Mesenchymal stem cell (in vitro differentiated cells and primary cell): Measurements from ENCODE around the gene FOXP1.

Experiments used
- DNase-seq: peaks from one replicate; pipeline ENCODE4 v3.0.0-alpha.2; 2013
- H2AFZ ChIP-seq: one replicate; pipeline ENCODE4 v1.6.1; 2013; ENCODE audit warnings: low read depth, mild to moderate bottlenecking, control low read depth, inconsistent platforms, low read length, moderate library complexity
- H2AK5ac ChIP-seq: 2 replicates; pipeline ENCODE4 v1.6.1; 2013; ENCODE audit warnings: low read length, moderate library complexity, mild to moderate bottlenecking, inconsistent platforms; ENCODE audit not compliant: severe bottlenecking
- H2BK120ac ChIP-seq: one replicate; pipeline ENCODE4 v1.6.1; 2013; ENCODE audit warnings: low read depth, mild to moderate bottlenecking, inconsistent platforms, low read length, moderate library complexity
- H2BK12ac ChIP-seq, 2 experiments: one replicate each; pipeline ENCODE4 v1.6.1; 2013; ENCODE audit warnings: inconsistent platforms in 2 of 2, low read length in 2 of 2, mild to moderate bottlenecking in 2 of 2, moderate library complexity in 2 of 2, control low read depth in 1 of 2
- H2BK15ac ChIP-seq: one replicate; pipeline ENCODE4 v1.6.1; 2013; ENCODE audit warnings: mild to moderate bottlenecking, low read depth, inconsistent platforms; ENCODE audit not compliant: poor library complexity, severe bottlenecking
- H2BK5ac ChIP-seq: 2 replicates; pipeline ENCODE4 v1.6.1; 2013; ENCODE audit warnings: low read depth, mild to moderate bottlenecking, low read length, control low read depth, inconsistent platforms; ENCODE audit not compliant: poor library complexity, severe bottlenecking
- H3K14ac ChIP-seq, 2 experiments: one replicate each; pipeline ENCODE4 v1.6.1; 2013; ENCODE audit warnings: inconsistent platforms in 2 of 2, low read length in 2 of 2, control low read depth in 1 of 2, mild to moderate bottlenecking in 1 of 2, moderate library complexity in 1 of 2
- H3K18ac ChIP-seq, 2 experiments: one replicate each; pipeline ENCODE4 v1.6.1; 2013; ENCODE audit warnings: inconsistent platforms in 2 of 2, low read length in 2 of 2, control low read depth in 1 of 2, low read depth in 1 of 2, mild to moderate bottlenecking in 1 of 2
- H3K23ac ChIP-seq, 2 experiments: one replicate each; pipeline ENCODE4 v1.6.1; 2013; ENCODE audit warnings: inconsistent platforms in 2 of 2, low read length in 2 of 2, mild to moderate bottlenecking in 2 of 2, moderate library complexity in 2 of 2, control low read depth in 1 of 2
- H3K27ac ChIP-seq: 2 replicates; pipeline ENCODE4 v1.5.1; 2013; ENCODE audit warnings: mild to moderate bottlenecking, moderate library complexity, low read length, control low read depth, inconsistent platforms; ENCODE audit not compliant: poor library complexity, severe bottlenecking
- H3K27me3 ChIP-seq, 2 experiments: 2 replicates each; pipeline versions ENCODE4 v1.6.1 to v1.7.0; 2013; ENCODE audit warnings: low read length in 2 of 2, mild to moderate bottlenecking in 2 of 2, moderate library complexity in 2 of 2, control low read depth in 1 of 2, inconsistent platforms in 1 of 2; ENCODE audit not compliant: control insufficient read depth in 1 of 2, insufficient read depth in 1 of 2
- H3K36me3 ChIP-seq, 2 experiments: 2 replicates each; pipeline versions ENCODE4 v1.6.1 to v1.7.0; 2013; ENCODE audit warnings: low read length in 2 of 2, control low read depth in 1 of 2, inconsistent platforms in 1 of 2, low read depth in 1 of 2, mild to moderate bottlenecking in 1 of 2; ENCODE audit not compliant: insufficient read depth in 2 of 2, control insufficient read depth in 1 of 2
- H3K4ac ChIP-seq, 2 experiments: one replicate each; pipeline ENCODE4 v1.6.1; 2013; ENCODE audit warnings: inconsistent platforms in 2 of 2, low read length in 2 of 2, mild to moderate bottlenecking in 2 of 2, moderate library complexity in 2 of 2, control low read depth in 1 of 2, low read depth in 1 of 2
- H3K4me1 ChIP-seq: 2 replicates; pipeline ENCODE4 v1.6.1; 2013; ENCODE audit warnings: low read depth, low read length, control low read depth; ENCODE audit not compliant: control insufficient read depth, insufficient read depth
- H3K4me2 ChIP-seq: 2 replicates; pipeline ENCODE4 v1.6.1; 2013; ENCODE audit warnings: low read length, mild to moderate bottlenecking, inconsistent platforms; ENCODE audit not compliant: poor library complexity, severe bottlenecking
- H3K4me3 ChIP-seq, 2 experiments: 2 replicates each; pipeline versions ENCODE4 v1.5.1 to v1.7.0; 2013; ENCODE audit warnings: low read length in 2 of 2, mild to moderate bottlenecking in 2 of 2, control low read depth in 1 of 2, low read depth in 1 of 2; ENCODE audit not compliant: insufficient read depth in 1 of 2
- H3K79me1 ChIP-seq: replicated peaks from 2 replicates; pipeline ENCODE4 v1.6.1; 2013; ENCODE audit warnings: mild to moderate bottlenecking, control low read depth, low read length, inconsistent platforms; ENCODE audit not compliant: poor library complexity, severe bottlenecking
- H3K9ac ChIP-seq: 2 replicates; pipeline ENCODE4 v1.7.0; 2013; ENCODE audit warnings: mild to moderate bottlenecking, low read length, moderate library complexity
- H3K9me3 ChIP-seq: 2 replicates; pipeline ENCODE4 v1.7.0; 2013; ENCODE audit warnings: mild to moderate bottlenecking, low read length; ENCODE audit not compliant: control insufficient read depth
- H4K8ac ChIP-seq: one replicate; pipeline ENCODE4 v1.6.1; 2013; ENCODE audit warnings: inconsistent platforms, mild to moderate bottlenecking, low read length, moderate library complexity
- H4K91ac ChIP-seq: one replicate; pipeline ENCODE4 v1.6.1; 2013; ENCODE audit warnings: mild to moderate bottlenecking, low read length, inconsistent platforms
- WGBS: methylation state at CpG from one replicate; pipeline ENCODE4 v1.1.7; 2013; ENCODE audit warnings: mixed read lengths; 5-methylcytosine and 5-hydroxymethylcytosine counted together

Gene FOXP1

GRCh38 chr3:71432044-71432975, 151.2 kb downstream of the FOXP1 start:
- peaks cover 48% of the 10 kb centered on the region for H3K79me1 ChIP-seq
- no peak overlapping the region for H3K27ac ChIP-seq
- 85% methylated on average over 16 of the region's 17 CpGs for WGBS

GRCh38 chr3:71430941-71431552, 152.5 kb downstream of the FOXP1 start:
- H3K27ac ChIP-seq: no peak overlapping the region
- H2BK15ac ChIP-seq: no peak overlapping the region
- no peak overlapping the region for H4K8ac ChIP-seq
- peaks cover 26% of the 10 kb centered on the region for H3K4me1 ChIP-seq
- no peaks in the 10 kb centered on the region for H3K9me3 ChIP-seq
- no peak overlapping the region for H3K9ac ChIP-seq
- H2AK5ac ChIP-seq: no peak overlapping the region
- peaks cover 48% of the 10 kb centered on the region for H3K79me1 ChIP-seq
- no peaks in the 10 kb centered on the region for H3K27me3 ChIP-seq
- 94% methylated on average over 7 of the region's 7 CpGs for WGBS
- H2BK120ac ChIP-seq: no peak overlapping the region
- H2AFZ ChIP-seq: no peak overlapping the region
- H4K91ac ChIP-seq: no peak overlapping the region
- no peak overlapping the region for H2BK5ac ChIP-seq
- no peak overlapping the region for H3K4me2 ChIP-seq
- H3K4me3 ChIP-seq: no peak overlapping the region
- no peak overlapping the region for H3K23ac ChIP-seq
- peak overlapping the region in 1 of 2 experiments; percentile 42 for H3K14ac ChIP-seq
- peaks cover 0 to 17% of the 10 kb centered on the region in 2 experiments for H3K36me3 ChIP-seq
- DNase-seq: no peak
- no peak overlapping the region for H2BK12ac ChIP-seq
- H3K4ac ChIP-seq: no peak overlapping the region
- peak overlapping the region in 1 of 2 experiments; percentile 75 for H3K18ac ChIP-seq

More at GRCh38 chr3:71432044-71432975, 151.2 kb downstream of the FOXP1 start:
- Histone ChIP-seq H3K36me3 (peaks cover 0 to 19% of the 10 kb centered on the region in 2 experiments), H3K9me3 (no peaks in the 10 kb centered on the region), H2BK5ac (no peak overlapping the region), H2AFZ (no peak overlapping the region), H2BK12ac (no peak overlapping the region), H3K4me2 (no peak overlapping the region), H4K8ac (no peak overlapping the region), H3K4ac (no peak overlapping the region), H3K14ac (no peak overlapping the region), H3K27me3 (no peaks in the 10 kb centered on the region), H3K4me3 (no peak overlapping the region), H2BK15ac (no peak overlapping the region), H2AK5ac (peak overlapping the region; percentile 61), H3K4me1 (peaks cover 23% of the 10 kb centered on the region), H4K91ac (no peak overlapping the region), H3K9ac (no peak overlapping the region), H3K18ac (no peak overlapping the region), H3K23ac (no peak overlapping the region), H2BK120ac (no peak overlapping the region)
- no peak for DNase-seq

GRCh38 chr3:71429597-71429988, 153.9 kb downstream of the FOXP1 start:
- Histone ChIP-seq H2BK12ac (no peak overlapping the region), H3K9ac (no peak overlapping the region), H3K4me2 (no peak overlapping the region), H3K27me3 (no peaks in the 10 kb centered on the region), H2BK15ac (no peak overlapping the region), H3K4me1 (peaks cover 28% of the 10 kb centered on the region), H3K36me3 (peaks cover 0 to 18% of the 10 kb centered on the region in 2 experiments), H3K18ac (no peak overlapping the region), H2AK5ac (no peak overlapping the region), H2BK120ac (no peak overlapping the region), H3K14ac (no peak overlapping the region), H3K9me3 (no peaks in the 10 kb centered on the region), H3K27ac (no peak overlapping the region), H3K79me1 (peaks cover 44% of the 10 kb centered on the region), H2AFZ (no peak overlapping the region), H3K4ac (no peak overlapping the region), H3K23ac (no peak overlapping the region), H4K91ac (no peak overlapping the region), H2BK5ac (no peak overlapping the region), H4K8ac (no peak overlapping the region), H3K4me3 (no peak overlapping the region)
- DNase-seq: no peak
- WGBS: 94% methylated on average over 5 of the region's 5 CpGs
